NCI-H146 (cell line): ENCODE results near the gene CCL26.
"Not testable (repeated sequence)": the region's sequence is repeated elsewhere in the genome, so short reads cannot be mapped to it uniquely, and the experiment has no call there.

Experiments used
- DNase-seq: peaks from one replicate; lab custom pipeline; 2025; lab: John Stamatoyannopoulos, UW

The CCL26 gene

GRCh38 chr7:75792567-75792966 is 20.6 kb upstream of the CCL26 start:
- not testable (repeated sequence) for DNase-seq

DNA sequence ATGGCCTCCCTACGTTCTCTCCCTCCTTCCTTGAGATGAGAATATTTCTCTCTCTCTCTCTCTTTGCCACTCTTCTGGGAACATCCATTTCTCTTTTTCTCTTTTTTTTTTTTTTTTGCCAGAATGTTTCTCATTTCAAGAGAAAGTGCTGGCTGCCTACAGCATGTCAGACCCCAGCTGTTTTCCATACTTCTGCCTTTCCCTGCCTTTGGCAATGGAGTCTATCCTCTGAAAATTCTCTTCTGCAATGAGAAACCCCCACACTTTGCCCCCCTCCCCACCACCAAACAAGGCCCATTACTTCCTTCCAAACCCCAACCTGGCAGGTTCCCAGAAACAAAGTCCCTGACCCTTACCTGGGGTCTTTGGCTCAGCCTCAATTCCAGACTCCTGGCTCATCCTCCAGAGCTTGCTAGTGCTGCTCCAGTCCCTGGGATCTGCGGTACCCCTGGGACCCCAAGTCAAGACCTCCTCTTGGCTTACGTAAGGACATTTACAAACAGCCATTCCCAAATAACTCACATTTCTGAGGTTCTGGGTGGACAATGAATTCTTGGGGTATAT is 17.4 kb upstream of the CCL26 start:
- no peak for DNase-seq

DNA sequence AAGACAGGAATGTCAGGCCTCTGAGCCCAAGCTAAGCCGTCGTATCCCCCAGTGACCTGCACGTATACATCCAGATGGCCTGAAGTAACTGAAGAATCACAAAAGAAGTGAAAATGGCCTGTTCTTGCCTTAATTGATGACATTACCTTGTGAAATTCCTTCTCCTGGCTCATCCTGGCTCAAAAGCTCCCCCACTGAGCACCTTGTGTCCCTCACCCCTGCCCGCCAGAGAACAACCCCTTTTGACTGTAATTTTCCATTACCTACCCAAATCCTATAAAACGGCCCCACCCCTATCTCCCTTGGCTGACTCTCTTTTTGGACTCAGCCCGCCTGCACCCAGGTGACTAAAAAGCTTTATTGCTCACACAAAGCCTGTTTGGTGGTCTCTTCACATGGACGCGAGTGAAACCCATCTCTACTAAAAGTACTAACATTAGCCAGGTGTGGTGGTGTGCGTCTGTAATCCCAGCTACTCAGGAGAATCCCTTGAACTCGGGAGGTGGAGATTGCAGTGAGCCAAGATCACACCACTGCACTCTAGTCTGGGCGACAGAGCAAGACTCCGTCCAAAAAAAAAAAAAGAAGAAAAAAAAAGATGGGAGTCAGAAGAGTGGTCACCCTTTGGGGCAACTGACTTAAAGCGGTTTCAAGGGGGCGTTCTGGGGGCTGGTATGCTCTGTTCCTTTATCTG is 16.3 kb upstream of the CCL26 start:
- DNase-seq, result not testable (repeated sequence)

GRCh38 chr7:75783058-75783457 is 11.0 kb upstream of the CCL26 start:
- not testable (repeated sequence) for DNase-seq

GRCh38 chr7:75780647-75781273 is 8.7 kb upstream of the CCL26 start:
- DNase-seq, result not testable (repeated sequence)

DNA sequence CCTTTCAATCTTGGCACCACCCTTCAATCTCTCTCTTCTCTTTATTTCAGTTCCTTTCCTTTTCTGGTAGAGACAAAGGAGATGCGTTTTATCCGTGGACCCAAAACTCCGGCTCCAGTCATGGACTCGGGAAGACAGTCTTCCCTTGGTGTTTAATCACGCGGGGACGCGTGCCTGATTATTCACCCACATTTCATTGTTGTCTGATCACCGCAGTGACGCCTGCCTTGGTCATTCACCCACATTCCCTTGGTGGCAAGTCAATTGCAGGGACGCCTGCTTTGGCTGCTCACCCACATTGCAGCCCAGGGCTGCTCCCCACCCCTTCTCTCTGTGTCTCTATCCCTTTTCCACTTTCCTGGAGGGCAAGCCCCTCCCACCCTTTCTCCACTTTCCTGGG is 7.5 kb upstream of the CCL26 start:
- DNase-seq, result not testable (repeated sequence)

GRCh38 chr7:75779035-75779434 is 7.0 kb upstream of the CCL26 start:
- not testable (repeated sequence) for DNase-seq

- no peak for DNase-seq
Observed at GRCh38 chr7:75776295-75776971, 4.4 kb upstream of the CCL26 start.

DNA sequence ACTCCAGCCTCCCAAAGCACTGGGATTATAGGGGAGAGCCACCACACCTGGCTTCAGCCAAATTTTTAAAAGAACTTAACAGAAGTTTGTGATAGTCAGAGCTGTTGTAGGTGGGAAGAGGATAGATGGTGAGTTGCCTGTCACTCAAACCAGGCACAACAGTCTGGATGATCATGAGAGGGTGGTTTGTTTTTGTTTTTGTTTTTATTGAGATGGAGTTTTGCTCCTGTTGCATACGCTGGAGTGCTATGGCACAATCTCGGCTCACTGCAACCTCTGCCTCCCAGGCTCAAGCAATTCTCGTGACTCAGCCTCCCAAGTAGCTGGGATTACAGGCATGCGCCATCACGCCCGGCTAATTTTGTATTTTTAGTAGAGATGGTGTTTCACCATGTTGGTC is 1.9 kb upstream of the CCL26 start:
- not testable (repeated sequence) for DNase-seq

DNA sequence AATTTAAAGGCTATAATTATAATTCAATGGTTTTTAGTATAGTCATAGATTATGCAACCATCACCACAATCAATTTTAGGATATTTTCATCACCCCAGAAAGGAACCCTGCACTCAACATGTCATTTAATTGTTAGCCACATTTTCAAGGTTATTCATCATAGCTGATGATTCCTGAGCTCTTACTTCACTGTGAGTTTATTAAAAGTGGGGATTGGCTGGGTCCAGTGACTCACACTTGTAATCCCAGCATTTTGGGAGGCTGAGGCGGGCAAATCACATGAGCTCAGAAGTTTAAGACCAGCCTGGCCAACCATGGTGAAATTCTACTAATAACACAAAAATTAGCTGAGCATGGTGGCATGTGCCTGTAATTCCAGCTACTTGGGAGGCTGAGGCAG is 787 bp downstream of the CCL26 start:
- DNase-seq, result no peak

DNA sequence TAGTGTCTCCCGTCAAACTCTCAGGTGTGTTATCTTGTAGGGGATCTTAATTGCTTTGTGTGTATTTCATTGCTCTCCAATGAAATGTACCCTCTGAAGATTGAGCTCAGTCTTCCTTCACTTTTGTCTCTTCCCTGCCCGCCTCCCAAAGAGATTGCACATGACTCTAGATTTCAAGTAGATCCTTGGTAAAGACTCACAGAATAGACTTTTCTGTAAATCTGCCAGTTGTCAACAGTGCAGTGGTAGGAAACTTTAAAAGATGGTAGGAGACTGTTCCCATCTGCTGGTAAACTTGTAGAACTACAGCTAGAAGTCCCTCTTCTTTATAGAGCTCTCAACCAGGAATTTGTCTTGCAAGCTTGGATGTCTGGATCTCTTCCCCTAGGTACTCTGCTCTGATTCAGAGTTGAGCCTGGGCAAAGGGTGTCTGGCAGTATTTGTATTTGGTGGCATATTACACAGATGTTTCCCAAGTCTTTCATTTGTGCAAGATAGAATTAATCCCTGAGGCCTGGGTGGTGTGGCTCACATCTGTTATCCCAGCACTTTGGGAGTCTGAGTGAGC is 9.6 kb downstream of the CCL26 start:
- no peak for DNase-seq

DNA sequence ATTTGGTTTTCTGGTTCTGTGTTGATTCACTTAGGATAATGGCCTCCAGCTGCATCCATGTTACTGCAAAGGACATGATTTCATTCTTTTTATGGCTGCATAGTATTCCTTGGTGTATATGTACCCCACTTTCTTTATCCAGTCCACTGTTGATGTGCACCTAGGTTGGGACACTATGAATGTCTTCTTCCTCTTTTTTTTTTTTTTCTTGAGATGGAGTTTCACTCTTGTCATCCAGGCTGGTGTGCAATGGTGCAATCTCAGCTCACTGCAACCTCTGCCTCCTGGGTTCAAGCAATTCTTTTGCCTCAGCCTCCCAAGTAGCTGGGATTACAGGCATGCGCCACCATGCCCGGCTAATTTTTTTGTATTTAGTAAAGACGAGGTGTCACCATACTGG is 10.2 kb downstream of the CCL26 start:
- not testable (repeated sequence) for DNase-seq

DNA sequence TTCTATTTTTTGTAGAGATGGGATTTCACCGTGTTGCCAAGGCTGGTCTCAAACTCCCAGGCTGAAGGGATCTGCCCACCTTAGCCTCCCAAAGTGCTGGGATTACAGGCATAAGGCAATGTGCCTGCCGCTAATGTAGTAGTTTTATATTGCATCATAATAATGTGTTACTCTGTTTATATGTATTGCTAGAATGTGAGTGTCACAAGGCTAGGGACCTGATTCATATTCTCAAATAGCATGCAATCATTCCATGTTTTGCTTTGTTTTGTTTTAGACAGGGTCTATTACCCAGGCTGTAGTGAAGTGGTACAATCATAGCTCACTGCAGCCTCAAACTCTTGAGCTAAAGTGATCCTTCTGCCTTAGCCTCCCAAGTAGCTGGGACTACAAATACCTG is 13.5 kb downstream of the CCL26 start:
- no peak for DNase-seq

GRCh38 chr7:75757860-75758259 is 14.2 kb downstream of the CCL26 start:
- DNase-seq, result no peak

- peak; percentile 44 for DNase-seq
Observed at GRCh38 chr7:75756991-75757676, 14.9 kb downstream of the CCL26 start.

DNA sequence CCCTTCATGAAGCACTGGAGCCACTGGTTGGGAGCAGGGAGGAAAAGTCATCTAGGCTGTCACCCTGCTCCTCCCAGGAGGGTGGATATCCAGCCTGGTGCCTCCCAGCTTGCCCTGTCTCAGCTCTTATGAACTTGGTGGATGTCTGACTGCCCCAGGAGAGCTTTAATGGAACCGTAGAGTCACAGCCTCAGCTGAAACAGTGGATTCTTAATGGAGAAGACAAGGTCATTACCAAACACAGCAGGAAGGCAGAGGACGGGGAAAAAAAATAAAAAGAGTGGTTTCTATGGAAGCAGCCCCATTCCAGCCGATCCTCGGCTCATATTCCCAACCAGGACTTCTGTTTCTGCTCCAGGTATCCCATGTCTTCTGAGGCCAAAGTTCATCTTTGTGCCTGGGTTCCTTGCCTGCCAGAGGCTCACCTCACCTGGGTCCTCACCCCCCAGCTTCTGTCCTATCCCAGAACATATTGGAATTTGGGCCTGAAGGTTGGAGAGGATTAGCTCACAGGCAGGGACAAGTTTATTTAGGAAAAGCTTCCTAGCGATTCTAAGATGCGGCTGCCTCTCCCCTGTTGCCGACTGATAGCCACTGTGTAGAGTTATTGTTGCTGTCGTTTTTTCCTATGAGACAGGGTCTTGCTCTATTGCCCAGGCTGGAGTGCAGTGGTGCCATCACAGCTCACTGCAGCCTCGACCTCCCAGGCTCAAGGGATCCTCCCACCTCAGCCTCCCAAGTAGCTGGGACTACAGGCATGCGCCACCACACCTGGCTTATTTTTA is 15.6 kb downstream of the CCL26 start:
- DNase-seq, result peak; percentile 54

DNA sequence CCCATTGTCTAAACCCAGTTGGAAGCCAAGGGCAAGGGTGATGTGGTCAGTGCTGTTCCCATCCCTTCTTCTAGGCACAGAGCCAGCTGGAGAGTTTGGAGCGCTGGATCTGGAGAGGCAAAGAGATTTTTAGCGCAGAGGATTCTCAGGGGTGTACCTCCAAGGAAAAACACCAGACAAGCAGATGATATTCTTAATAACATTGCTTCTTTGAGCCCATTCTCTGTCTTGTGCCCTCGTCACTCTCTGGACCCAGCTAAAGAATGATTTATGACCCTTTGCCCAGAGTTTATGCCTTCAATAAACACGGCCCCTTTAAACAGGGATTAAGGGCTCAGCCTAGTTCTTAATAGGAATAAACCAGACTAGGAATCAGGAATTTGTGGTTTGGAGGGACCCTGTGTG is 28.6 kb downstream of the CCL26 start:
- peak; percentile 12 for DNase-seq

DNA sequence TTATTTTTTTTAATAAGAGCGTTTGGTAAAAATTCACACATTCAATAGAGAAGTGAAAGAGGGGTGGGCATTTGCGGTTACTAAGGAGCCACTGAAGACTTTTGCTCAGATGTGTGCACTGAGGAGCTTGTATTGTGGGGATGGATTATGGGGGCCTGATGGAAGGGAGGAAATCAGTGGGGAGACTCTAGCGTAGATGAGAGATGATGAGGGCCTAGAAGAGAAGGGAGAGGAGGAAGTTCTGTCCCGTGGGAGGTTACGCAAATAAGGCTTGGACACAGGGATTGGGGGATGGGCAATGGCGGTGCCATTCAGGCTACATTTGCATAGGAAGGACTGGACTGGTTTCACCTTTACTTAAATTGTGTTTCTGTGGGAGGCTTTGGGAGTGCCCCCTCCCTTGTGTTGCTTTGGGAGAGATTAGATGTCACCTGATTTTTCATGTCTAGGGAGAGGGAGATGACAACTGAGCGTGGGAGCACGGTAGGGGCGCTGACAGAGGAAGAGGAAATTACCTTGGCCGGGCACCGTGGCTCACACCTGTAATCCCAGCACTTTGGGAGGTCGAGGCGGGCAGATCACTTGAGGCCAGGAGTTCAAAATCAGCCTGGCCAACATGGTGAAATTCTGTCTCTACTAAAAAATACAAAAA is 31.0 kb downstream of the CCL26 start:
- DNase-seq, result peak; percentile 34

GRCh38 chr7:75739796-75740672 is 32.0 kb downstream of the CCL26 start:
- no peak for DNase-seq
